ENCODE data around the gene HEPH. TPM values are rescaled to one million over a fixed set of nuclear protein-coding genes. Genes with fewer than 3 reads are reported as not detected.
A peak's percentile ranks its signal among the peaks of the same experiment; 100 is the strongest.

Gene HEPH
- total and polyA plus RNA-seq, 2 donors (not counting 1 experiment from before 2014, with no cell fraction given), result not detected

GRCh38 chrX:66200855-66201795 is 37.1 kb downstream of the HEPH start:
- Histone ChIP-seq H3K36me3 (replicated peaks in 1 of 2; ENCODE audit: control extremely low read depth in 1 of 2, control insufficient read depth in 1 of 2, extremely low read depth in 1 of 2, insufficient read depth in 2 of 2, low read length in 1 of 2) (no peaks in the 10 kb centered on the region), H3K4me3 (ENCODE audit: control extremely low read depth in 1 of 5, extremely low read depth in 1 of 5, insufficient read depth in 1 of 5, low read depth in 2 of 5, low read length in 4 of 5) (peak overlapping the region in 1 of 5 experiments; percentile 28), H3K9me3 (ENCODE audit: control extremely low read depth in 1 of 3, control insufficient read depth in 2 of 3, insufficient read depth in 1 of 3, low read length in 2 of 3) (no peaks in the 10 kb centered on the region), H3K9ac (ENCODE audit: low read length) (peak overlapping the region; percentile 41), H3K27me3 (replicated peaks in 1 of 4; ENCODE audit: control extremely low read depth in 1 of 4, control insufficient read depth in 3 of 4, insufficient read depth in 4 of 4, low read length in 3 of 4) (no peaks in the 10 kb centered on the region), H3K4me1 (ENCODE audit: control insufficient read depth in 2 of 2, insufficient read depth in 2 of 2, low read length in 2 of 2) (no peaks in the 10 kb centered on the region), H2AFZ (ENCODE audit: insufficient read depth, low read depth, low read length, poor library complexity, severe bottlenecking) (peak overlapping the region; percentile 35), H3K4me2 (replicated peaks; ENCODE audit: low read depth, low read length, poor library complexity, severe bottlenecking) (peak overlapping the region; percentile 34), H3K27ac (ENCODE audit: low read length in 2 of 2) (no peak overlapping the region), H4K20me1 (ENCODE audit: control insufficient read depth, insufficient read depth, low read length, poor library complexity, severe bottlenecking) (no peaks in the 10 kb centered on the region), H3K79me2 (ENCODE audit: control insufficient read depth, insufficient read depth, low read length) (no peaks in the 10 kb centered on the region)
- Mint-ChIP-seq H3K4me1 (peaks cover 11% of the 10 kb centered on the region), H3K9me3 (ENCODE audit: insufficient read depth) (no peaks in the 10 kb centered on the region), H3K27me3 (no peaks in the 10 kb centered on the region), H3K27ac (no peak overlapping the region), H3K4me3 (peak overlapping the region; percentile 44)
- no CpG with 5 or more reads among the region's 5 CpGs for WGBS (ENCODE audit: insufficient coverage)
- ChIA-PET CTCF (no interaction called here), POLR2A (no interaction called here)
- ATAC-seq (ENCODE audit: low read depth), result no peak
- DNase-seq, result peak; percentile 3
- TF ChIP-seq CTCF (IDR thresholded peaks at IDR 0.05) (no peak), EZH2 (IDR thresholded peaks at IDR 0.05; ENCODE audit: borderline replicate concordance, insufficient read depth, low read depth, low read length, poor library complexity, severe bottlenecking) (no peak)
- intact Hi-C loops (cut with micrococcal nuclease), result no loop called here

- no peaks in the 10 kb centered on the region for H3K79me2 ChIP-seq (ENCODE audit: control insufficient read depth, insufficient read depth, low read length)
- H3K4me3 Mint-ChIP-seq, result no peak overlapping the region
- no peaks in the 10 kb centered on the region for H3K4me1 ChIP-seq (ENCODE audit: control insufficient read depth in 2 of 2, insufficient read depth in 2 of 2, low read length in 2 of 2)
- H3K27me3 Mint-ChIP-seq, result no peaks in the 10 kb centered on the region
- no peaks in the 10 kb centered on the region for H4K20me1 ChIP-seq (ENCODE audit: control insufficient read depth, insufficient read depth, low read length, poor library complexity, severe bottlenecking)
- H3K4me2 ChIP-seq (replicated peaks; ENCODE audit: low read depth, low read length, poor library complexity, severe bottlenecking), result no peak overlapping the region
- H3K27me3 ChIP-seq (replicated peaks in 1 of 4; ENCODE audit: control extremely low read depth in 1 of 4, control insufficient read depth in 3 of 4, insufficient read depth in 4 of 4, low read length in 3 of 4), result no peaks in the 10 kb centered on the region
- no peaks in the 10 kb centered on the region for H3K9me3 ChIP-seq (ENCODE audit: control extremely low read depth in 1 of 3, control insufficient read depth in 2 of 3, insufficient read depth in 1 of 3, low read length in 2 of 3)
- ATAC-seq (ENCODE audit: low read depth) (no peak), DNase-seq (no peak)
- no CpG with 5 or more reads among the region's 5 CpGs for WGBS (ENCODE audit: insufficient coverage)
- TF ChIP-seq CTCF (IDR thresholded peaks at IDR 0.05) (no peak), EZH2 (IDR thresholded peaks at IDR 0.05; ENCODE audit: borderline replicate concordance, insufficient read depth, low read depth, low read length, poor library complexity, severe bottlenecking) (no peak)
- H2AFZ ChIP-seq (ENCODE audit: insufficient read depth, low read depth, low read length, poor library complexity, severe bottlenecking), result no peak overlapping the region
- no peak overlapping the region for H3K9ac ChIP-seq (ENCODE audit: low read length)
- H3K27ac Mint-ChIP-seq, result no peak overlapping the region
- intact Hi-C loops (cut with micrococcal nuclease), result no loop called here
- CTCF ChIA-PET, result no interaction called here
- no peak overlapping the region for H3K4me3 ChIP-seq (ENCODE audit: control extremely low read depth in 1 of 5, extremely low read depth in 1 of 5, insufficient read depth in 1 of 5, low read depth in 2 of 5, low read length in 4 of 5)
- H3K4me1 Mint-ChIP-seq, result peaks cover 11% of the 10 kb centered on the region
- no peaks in the 10 kb centered on the region for H3K36me3 ChIP-seq (replicated peaks in 1 of 2; ENCODE audit: control extremely low read depth in 1 of 2, control insufficient read depth in 1 of 2, extremely low read depth in 1 of 2, insufficient read depth in 2 of 2, low read length in 1 of 2)
- no peak overlapping the region for H3K27ac ChIP-seq (ENCODE audit: low read length in 2 of 2)
- POLR2A ChIA-PET, result interaction anchor here (0.7 kb wide), 1 partner anchor 139 kb away, joined by 3 read pairs; no protein-coding TSS in a partner anchor
- no peaks in the 10 kb centered on the region for H3K9me3 Mint-ChIP-seq (ENCODE audit: insufficient read depth)
Observed at GRCh38 chrX:66203114-66203513, 39.1 kb downstream of the HEPH start.
